T-cell (primary cell): Measurements from ENCODE around the gene SMTNL1. TPM values are rescaled to one million over a fixed set of nuclear protein-coding genes. Genes with fewer than 3 reads are reported as not detected.

Experiments used
- ATAC-seq, 4 experiments: fragments of 200-7000 bp in 3 of 4; fragments of 150-1000 bp in 1 of 4; cut with Tn5 transposase; replicated peaks in 1 of 4; 1 replicate in 3 of 4; 2 replicates in 1 of 4; pipeline ENCODE4 v1.10.0; 2021; ENCODE audit warnings: moderate library complexity in 3 of 4, mild to moderate bottlenecking in 2 of 4, moderate number of reproducible peaks in 1 of 4
- CTCF ChIA-PET, 2 donors: fragments of 300-600 bp; sonication (Branson Sonifier 250); formaldehyde crosslinking; loops; one replicate each; lab custom pipeline; 2022; ENCODE audit warnings: antibody characterized with exemption in 2 of 2; lab: Charles Lee
- POLR2A ChIA-PET, 2 donors: fragments of 300-600 bp; sonication (Branson Sonifier 250); formaldehyde crosslinking; loops; one replicate each; lab custom pipeline; 2022; ENCODE audit warnings: antibody characterized with exemption in 2 of 2; lab: Charles Lee
- DNase-seq, 35 experiments: peaks; one replicate each; pipeline versions ENCODE4 v3.0.0 to v3.0.0-alpha.2; 2013 to 2023
- H3K27ac ChIP-seq: one replicate; pipeline ENCODE4 v1.5.1; 2013; ENCODE audit warnings: low read length
- H3K27me3 ChIP-seq, 2 experiments: replicated peaks in 1 of 2; 1 replicate in 1 of 2; 2 replicates in 1 of 2; pipeline versions ENCODE4 v1.6.1 to v1.7.0; 2013; ENCODE audit warnings: low read length in 1 of 2, mixed read lengths in 1 of 2; ENCODE audit not compliant: control insufficient read depth in 2 of 2, insufficient read depth in 2 of 2; ENCODE audit errors: extremely low read depth in 1 of 2
- H3K36me3 ChIP-seq, 2 donors: 1 replicate in 1 of 2; 2 replicates in 1 of 2; pipeline versions ENCODE4 v1.6.1 to v1.7.0; 2013; ENCODE audit warnings: low read length in 1 of 2; ENCODE audit not compliant: control insufficient read depth in 2 of 2, insufficient read depth in 1 of 2; ENCODE audit errors: extremely low read depth in 1 of 2
- H3K4me1 ChIP-seq, 2 experiments: 1 replicate in 1 of 2; 2 replicates in 1 of 2; pipeline versions ENCODE4 v1.6.1 to v1.7.0; 2013; ENCODE audit warnings: low read length in 2 of 2, mixed read lengths in 1 of 2; ENCODE audit not compliant: insufficient read depth in 2 of 2, control insufficient read depth in 1 of 2; ENCODE audit errors: extremely low read depth in 1 of 2
- H3K4me3 ChIP-seq, 2 donors: 1 replicate in 1 of 2; 2 replicates in 1 of 2; pipeline versions ENCODE4 v1.5.1 to v1.7.0; 2013; ENCODE audit warnings: mild to moderate bottlenecking in 2 of 2, low read length in 1 of 2, moderate library complexity in 1 of 2; ENCODE audit not compliant: control insufficient read depth in 1 of 2; ENCODE audit errors: extremely low read depth in 1 of 2
- H3K9me3 ChIP-seq: 2 replicates; pipeline ENCODE4 v1.7.0; 2013
- H3K27ac Mint-ChIP-seq, 2 donors: one replicate each; pipeline ENCODE4 v1.8.0; 2020 to 2021; ENCODE audit warnings: mild to moderate bottlenecking in 2 of 2, mixed read lengths in 2 of 2
- H3K27me3 Mint-ChIP-seq, 2 donors: one replicate each; pipeline ENCODE4 v1.8.0; 2021 to 2022; ENCODE audit warnings: mixed read lengths in 2 of 2
- H3K36me3 Mint-ChIP-seq: one replicate; pipeline ENCODE4 v1.8.0; 2021; ENCODE audit warnings: mixed read lengths
- H3K4me1 Mint-ChIP-seq, 3 donors: one replicate each; pipeline ENCODE4 v1.8.0; 2020 to 2022; ENCODE audit warnings: mixed read lengths in 3 of 3, mild to moderate bottlenecking in 1 of 3
- H3K4me3 Mint-ChIP-seq, 3 donors: one replicate each; pipeline ENCODE4 v1.8.0; 2020 to 2022; ENCODE audit warnings: mild to moderate bottlenecking in 3 of 3, mixed read lengths in 3 of 3, moderate library complexity in 3 of 3
- H3K9me3 Mint-ChIP-seq, 3 donors: one replicate each; pipeline ENCODE4 v1.8.0; 2020 to 2022; ENCODE audit warnings: mixed read lengths in 3 of 3
- WGBS: methylation state at CpG from one replicate; pipeline ENCODE4 v1.1.5; 2013; ENCODE audit warnings: missing lambda C conversion rate; ENCODE audit not compliant: insufficient coverage; 5-methylcytosine and 5-hydroxymethylcytosine counted together
- total RNA-seq, 35 experiments: library from RNA in 6 of 35; stranded (reverse) in 6 of 35; fragments of 120-200 nt in 1 of 35; gene quantifications; one replicate each; pipeline versions ENCODE4 v1.2.1 to v1.2.4 and lab custom pipeline; 2013 to 2026

Gene SMTNL1
- total RNA-seq, 5 donors from 2014 or later (not counting 1 experiment from before 2014, with no cell fraction given), result not detected

GRCh38 chr11:57513452-57513795, 24.0 kb upstream of the SMTNL1 start:
- no peaks in the 10 kb centered on the region for H3K9me3 ChIP-seq
- no peak for DNase-seq
- H3K4me3 Mint-ChIP-seq, result peak overlapping the region; percentile 67 to 98 (median 76)
- H3K27ac Mint-ChIP-seq, result peak overlapping the region; percentile 81
- no peaks in the 10 kb centered on the region for H3K36me3 Mint-ChIP-seq
- 100% methylated on average over 1 of the region's 1 CpG for WGBS
- H3K4me1 ChIP-seq, result peaks cover 3 to 25% of the 10 kb centered on the region in 2 experiments
- H3K9me3 Mint-ChIP-seq, result no peaks in the 10 kb centered on the region
- no peaks in the 10 kb centered on the region for H3K27me3 Mint-ChIP-seq
- no peaks in the 10 kb centered on the region for H3K27me3 ChIP-seq
- H3K36me3 ChIP-seq, result no peaks in the 10 kb centered on the region
- H3K4me3 ChIP-seq, result no peak overlapping the region
- peaks cover 28 to 35% (median 34%) of the 10 kb centered on the region in 3 donors for H3K4me1 Mint-ChIP-seq
- no peak for ATAC-seq
- no peak overlapping the region for H3K27ac ChIP-seq
- POLR2A ChIA-PET, result no interaction called here
- CTCF ChIA-PET, result interaction anchor here (0.5 to 4.2 kb wide), 6 partner anchors 13 to 128 kb away, joined by 3 to 23 read pairs (median 6); no protein-coding TSS in a partner anchor

- Histone ChIP-seq H3K27me3 (no peaks in the 10 kb centered on the region), H3K27ac (peak overlapping the region; percentile 56), H3K9me3 (no peaks in the 10 kb centered on the region), H3K4me3 (peak overlapping the region; percentile 85 to 94), H3K4me1 (peaks cover 3 to 25% of the 10 kb centered on the region in 2 experiments), H3K36me3 (no peaks in the 10 kb centered on the region)
- DNase-seq (peak in 20 of 35 experiments; percentile 7 to 47 (median 22)), ATAC-seq (peak; percentile 47 to 67 (median 54))
- Mint-ChIP-seq H3K4me1 (peaks cover 28 to 35% (median 34%) of the 10 kb centered on the region in 3 donors), H3K36me3 (no peaks in the 10 kb centered on the region), H3K27me3 (no peaks in the 10 kb centered on the region), H3K9me3 (no peaks in the 10 kb centered on the region), H3K4me3 (peak overlapping the region; percentile 96 to 98 (median 98)), H3K27ac (peak overlapping the region; percentile 81 to 86)
- CTCF ChIA-PET, result interaction anchor here (0.5 to 4.2 kb wide), 8 partner anchors 13 to 286 kb away, joined by 3 to 23 read pairs (median 4); no protein-coding TSS in a partner anchor
- POLR2A ChIA-PET, result interaction anchor here in 1 of 2 donors (0.5 to 0.6 kb wide), 2 partner anchors 39 to 88 kb away, joined by 6 to 7 read pairs; no protein-coding TSS in a partner anchor
- 36% methylated on average over 33 of the region's 35 CpGs for WGBS
These were observed 23.4 kb upstream of the SMTNL1 start for GRCh38 chr11:57513911-57514537.

GRCh38 chr11:57514538-57515331, 22.7 kb upstream of the SMTNL1 start:
- Histone ChIP-seq H3K4me1 (peaks cover 3 to 25% of the 10 kb centered on the region in 2 experiments), H3K36me3 (no peaks in the 10 kb centered on the region), H3K27ac (peak overlapping the region; percentile 56), H3K4me3 (peak overlapping the region; percentile 85 to 94), H3K27me3 (no peaks in the 10 kb centered on the region), H3K9me3 (no peaks in the 10 kb centered on the region)
- Mint-ChIP-seq H3K4me1 (peaks cover 28 to 34% (median 32%) of the 10 kb centered on the region in 3 donors), H3K9me3 (no peaks in the 10 kb centered on the region), H3K27me3 (no peaks in the 10 kb centered on the region), H3K36me3 (no peaks in the 10 kb centered on the region), H3K4me3 (peak overlapping the region; percentile 96 to 98 (median 98)), H3K27ac (peak overlapping the region; percentile 81 to 86)
- CTCF ChIA-PET, result interaction anchor here (1.2 to 4.2 kb wide), 5 partner anchors 12 to 286 kb away, joined by 3 to 23 read pairs (median 4); no protein-coding TSS in a partner anchor
- under 1% methylated on average over 50 of the region's 57 CpGs for WGBS
- peak; percentile 54 to 80 (median 70) for ATAC-seq
- POLR2A ChIA-PET, result interaction anchor here in 1 of 2 donors (0.5 to 0.6 kb wide), 2 partner anchors 40 to 88 kb away, joined by 6 to 7 read pairs; no protein-coding TSS in a partner anchor
- peak in 31 of 35 experiments; percentile 16 to 63 (median 36) for DNase-seq

GRCh38 chr11:57515332-57516060, 21.9 kb upstream of the SMTNL1 start, which contains the start of gene SLC43A1:
Gene SLC43A1 (minus strand): TSS chr11:57515702. CDS start chr11:57514111, 1,591 bp downstream.
- peak within 1 kb of the TSS; percentile 81 to 86 for H3K27ac Mint-ChIP-seq
- Histone ChIP-seq H3K9me3 (no peaks in the 10 kb centered on the region), H3K27ac (peak within 1 kb of the TSS; percentile 56), H3K4me1 (peaks cover 3 to 25% of the 10 kb centered on the region in 2 experiments), H3K36me3 (no peaks in the 10 kb centered on the region), H3K4me3 (peak within 1 kb of the TSS; percentile 85 to 94), H3K27me3 (no peaks in the 10 kb centered on the region)
- no peaks in the 10 kb centered on the region for H3K27me3 Mint-ChIP-seq
- ChIA-PET CTCF (interaction anchor here (0.7 to 4.2 kb wide), 6 partner anchors 9 to 285 kb away, joined by 3 to 23 read pairs (median 4); no protein-coding TSS in a partner anchor), POLR2A (no interaction called here)
- no peaks in the 10 kb centered on the region for H3K36me3 Mint-ChIP-seq
- no peaks in the 10 kb centered on the region for H3K9me3 Mint-ChIP-seq
- peaks cover 28 to 32% (median 31%) of the 10 kb centered on the region in 3 donors for H3K4me1 Mint-ChIP-seq
- WGBS, result under 1% methylated on average over 64 of the region's 66 CpGs
- DNase-seq (peak in 5 of 35 experiments; percentile 4 to 17 (median 11)), ATAC-seq (peak; percentile 34 to 47 (median 38))
- peak within 1 kb of the TSS; percentile 96 to 98 (median 98) for H3K4me3 Mint-ChIP-seq

- no peaks in the 10 kb centered on the region for H3K27me3 ChIP-seq
- Mint-ChIP-seq H3K27me3 (no peaks in the 10 kb centered on the region), H3K4me1 (peaks cover 28 to 32% (median 31%) of the 10 kb centered on the region in 3 donors), H3K9me3 (no peaks in the 10 kb centered on the region), H3K27ac (peak overlapping the region; percentile 32 to 73), H3K36me3 (no peaks in the 10 kb centered on the region), H3K4me3 (peak overlapping the region; percentile 96 to 98 (median 98))
- CTCF ChIA-PET, result interaction anchor here (0.5 to 4.2 kb wide), 9 partner anchors 8 to 128 kb away, joined by 4 to 23 read pairs (median 4); partner anchors contain the start of gene RTN4RL2 (in 1 of the 2)
- H3K4me3 ChIP-seq, result peak overlapping the region; percentile 85 to 94
- no peaks in the 10 kb centered on the region for H3K36me3 ChIP-seq
- no peaks in the 10 kb centered on the region for H3K9me3 ChIP-seq
- no peak overlapping the region for H3K27ac ChIP-seq
- POLR2A ChIA-PET, result no interaction called here
- H3K4me1 ChIP-seq, result peaks cover 3 to 25% of the 10 kb centered on the region in 2 experiments
- ATAC-seq, result peak in 2 of 4 experiments; percentile 2 to 3
- WGBS, result no CpG with 5 or more reads among the region's 5 CpGs
- no peak for DNase-seq
These were observed 21.3 kb upstream of the SMTNL1 start for GRCh38 chr11:57516061-57516443.
